K562 (cell line): ENCODE measurements around the gene SV2C. TPM values are rescaled to one million over a fixed set of nuclear protein-coding genes. Genes with fewer than 3 reads are reported as not detected.
A peak's percentile ranks its signal among the peaks of the same experiment; 100 is the strongest.
"Not testable (repeated sequence)": the region's sequence is repeated elsewhere in the genome, so short reads cannot be mapped to it uniquely, and the experiment has no call there.

Source experiments
- ARID1B ChIP-seq: fragments of 450-650 bp; IDR thresholded peaks from 2 replicates; pipeline ENCODE4 v1.6.1; 2016; ENCODE audit warnings: antibody characterized with exemption, mild to moderate bottlenecking, inconsistent platforms
- CREM ChIP-seq: IDR thresholded peaks from 2 replicates; pipeline ENCODE4 v1.6.1; 2014; ENCODE audit warnings: antibody characterized with exemption, low read depth
- EGR1 ChIP-seq: fragments of 450-650 bp; conservative IDR thresholded peaks from 2 replicates; pipeline ENCODE4 v1.6.1; 2017; ENCODE audit warnings: mild to moderate bottlenecking
- EP300 ChIP-seq: IDR thresholded peaks from 2 replicates; pipeline ENCODE4 v1.6.1; 2012; ENCODE audit warnings: low read length, improper control_type of control experiment
- ESRRA ChIP-seq: fragments of 450-650 bp; IDR thresholded peaks from 2 replicates; pipeline ENCODE4 v1.6.1; 2014; ENCODE audit warnings: low read depth, mild to moderate bottlenecking, moderate library complexity, borderline replicate concordance
- HDAC3 ChIP-seq: fragments of 450-650 bp; IDR thresholded peaks from 2 replicates; pipeline ENCODE4 v1.6.1; 2018; ENCODE audit warnings: borderline replicate concordance, mild to moderate bottlenecking, moderate library complexity; ENCODE audit not compliant: partially characterized antibody
- HES1 ChIP-seq: fragments of 450-650 bp; IDR thresholded peaks from 2 replicates; pipeline ENCODE4 v1.6.1; 2016; ENCODE audit warnings: low read depth, mild to moderate bottlenecking, moderate library complexity
- HMBOX1 ChIP-seq: sonication (generic); IDR thresholded peaks from 2 replicates; pipeline ENCODE4 v1.6.1; 2016
- JUND ChIP-seq, 2 experiments: IDR thresholded peaks; 2 replicates in 1 of 2; 3 replicates in 1 of 2; pipeline ENCODE4 v1.6.1; 2011; ENCODE audit warnings: borderline replicate concordance in 2 of 2, low read depth in 2 of 2, low read length in 2 of 2, improper control_type of control experiment in 1 of 2, missing biosample characterization in 1 of 2, missing genetic modification characterization in 1 of 2, missing genetic modification reagents in 1 of 2
- KDM1A ChIP-seq, 2 experiments: fragments of 450-650 bp; IDR thresholded peaks; 2 replicates each; pipeline ENCODE4 v1.6.1; 2016; ENCODE audit warnings: mild to moderate bottlenecking in 2 of 2
- KLF16 ChIP-seq: IDR thresholded peaks from 2 replicates; pipeline ENCODE4 v1.6.1; 2016; ENCODE audit warnings: antibody characterized with exemption
- MEIS2 ChIP-seq: fragments of 450-650 bp; IDR thresholded peaks from 2 replicates; pipeline ENCODE4 v1.6.1; 2014; ENCODE audit warnings: mild to moderate bottlenecking; ENCODE audit not compliant: partially characterized antibody
- NFIC ChIP-seq: fragments of 450-650 bp; IDR thresholded peaks from 2 replicates; pipeline ENCODE4 v1.6.1; 2017; ENCODE audit warnings: mild to moderate bottlenecking, inconsistent platforms
- PBX2 ChIP-seq, 2 experiments: IDR thresholded peaks in 1 of 2; conservative IDR thresholded peaks in 1 of 2; 2 replicates each; pipeline ENCODE4 v1.6.1; 2016; ENCODE audit warnings: low read depth in 2 of 2, mild to moderate bottlenecking in 1 of 2, missing compliant biosample characterization in 1 of 2, missing genetic modification characterization in 1 of 2, moderate library complexity in 1 of 2
- SMAD4 ChIP-seq: fragments of 250-450 bp; sonication (Bioruptor Pico); conservative IDR thresholded peaks from 2 replicates; pipeline ENCODE4 v1.8.0; 2021; ENCODE audit warnings: inconsistent platforms, mild to moderate bottlenecking, moderate library complexity
- SMARCE1 ChIP-seq: fragments of 450-650 bp; IDR thresholded peaks from 2 replicates; pipeline ENCODE4 v1.7.1; 2016; ENCODE audit warnings: mild to moderate bottlenecking
- TAL1 ChIP-seq: fragments of 450-650 bp; IDR thresholded peaks from 2 replicates; pipeline ENCODE4 v1.6.1; 2016; ENCODE audit warnings: mild to moderate bottlenecking
- TBL1XR1 ChIP-seq, 2 experiments: IDR thresholded peaks; 2 replicates each; pipeline ENCODE4 v1.6.1; 2012; ENCODE audit warnings: improper control_type of control experiment in 2 of 2, low read length in 2 of 2, mild to moderate bottlenecking in 1 of 2
- ZEB2 ChIP-seq: fragments of 450-650 bp; IDR thresholded peaks from 2 replicates; pipeline ENCODE4 v1.6.1; 2016
- polyA plus RNA-seq, 8 experiments: library from polyadenylated mRNA; depleted of rRNA in 4 of 8; stranded (reverse) in 5 of 8; unstranded in 3 of 8; fragments of >200 nt; fragmentation: Nextera tagmentation in 2 of 8; fragmentation: Illumina TruSeq in 1 of 8; extraction: Ambion mirVana in 2 of 8; extraction: Trizol in 1 of 8; gene quantifications; 2 replicates each; pipeline versions ENCODE4 v1.2.1 to v1.2.3, GENCODE V29; 2011 to 2014; ENCODE audit warnings: inconsistent platforms in 1 of 8, missing spikeins in 1 of 8
- total RNA-seq, 7 experiments: library from RNA; depleted of rRNA in 6 of 7; stranded (reverse); fragments of >200 nt in 6 of 7; fragmentation: Illumina TruSeq in 2 of 7; extraction: Trizol in 2 of 7; gene quantifications; 2 replicates each; pipeline versions ENCODE4 v1.2.1 to v1.2.3, GENCODE V29; 2011 to 2021; ENCODE audit warnings: low replicate concordance in 1 of 7

The SV2C gene
- total and polyA plus RNA-seq, 9 of the 15 experiments (the other 6 are each of a cell fraction or from before 2014, with no cell fraction given), result 0.05 TPM; not detected in 8

GRCh38 chr5:76369668-76370067 lies 286.5 kb downstream of the SV2C start (continued):
- peak; percentile 54; the same call in 1 of the 2 replicates for TF ChIP-seq JUND (IDR thresholded peaks at IDR 0.05; ENCODE audit: borderline replicate concordance, low read depth, low read length)
- TF ChIP-seq JUND (tag; IDR thresholded peaks at IDR 0.05; ENCODE audit: borderline replicate concordance, low read depth, low read length); PBX2 (CRISPR knock-in tag; IDR thresholded peaks at IDR 0.05; ENCODE audit: low read depth): not testable (repeated sequence)
- peak; percentile 69 for TF ChIP-seq ZEB2
- TF ChIP-seq SMARCE1, result peak; percentile 86; the same call in 1 of the 2 replicates
- TF ChIP-seq EGR1, result 0 out of 2 replicates have a peak, but pooled peaks have one; percentile 8
- peak; percentile 48; the same call in 1 of the 2 replicates for TF ChIP-seq ESRRA
- peak; percentile 82 for TF ChIP-seq ARID1B
- TF ChIP-seq NFIC, result peak; percentile 93
- peak; percentile 38; the same call in 1 of the 2 replicates for TF ChIP-seq HMBOX1
- TF ChIP-seq HES1, result peak; percentile 75
- TF ChIP-seq PBX2 (tag; conservative IDR thresholded peaks at IDR 0.05; ENCODE audit: low read depth), result peak; percentile 27
- peak; percentile 55 for TF ChIP-seq TAL1
- TF ChIP-seq TBL1XR1 (IDR thresholded peaks at IDR 0.05; ENCODE audit: low read length in 2 of 2), result peak in 1 of 2 experiments; percentile 75; a peak in 2 of 4 replicates
- TF ChIP-seq SMAD4, result peak; percentile 93
- TF ChIP-seq EP300, result peak; percentile 31; the same call in 1 of the 2 replicates
- 0 out of 2 replicates have a peak, but pooled peaks have one; percentile 8 for TF ChIP-seq CREM
- peak; percentile 31 for TF ChIP-seq MEIS2
- TF ChIP-seq HDAC3, result peak; percentile 34
- TF ChIP-seq KDM1A (IDR thresholded peaks at IDR 0.05), result peak in 1 of 2 experiments; percentile 53; a peak in 1 of 4 replicates
- TF ChIP-seq KLF16, result 0 out of 2 replicates have a peak, but pooled peaks have one; percentile 60
